A549 (cell line): Measurements from ENCODE around the gene PPP2R2D. TPM values are rescaled to one million over a fixed set of nuclear protein-coding genes. Genes with fewer than 3 reads are reported as not detected.

Experiments
- ATAC-seq, 2 experiments: fragments of 200-7000 bp in 1 of 2; fragments of >200 bp in 1 of 2; cut with Nextera tagmentation in 1 of 2; cut with Tn5 transposase in 1 of 2; 3 replicates each; pipeline versions ENCODE4 v1.8.0 to v1.9.1; 2018 to 2020; ENCODE audit warnings: mild to moderate bottlenecking in 1 of 2, moderate library complexity in 1 of 2
- CTCF ChIA-PET: fragments of 300-600 bp; sonication (Branson Sonifier 250); formaldehyde crosslinking; extraction: SDS; loops from one replicate; lab custom pipeline; 2021; ENCODE audit warnings: antibody characterized with exemption, inconsistent platforms; lab: Yijun Ruan, JAX
- POLR2A ChIA-PET: fragments of 350-600 bp; formaldehyde crosslinking; extraction: SDS; loops from one replicate; lab custom pipeline; 2021; ENCODE audit warnings: antibody characterized with exemption, inconsistent platforms; lab: Yijun Ruan, JAX
- DNase-seq, 2 experiments: peaks; one replicate each; pipeline versions ENCODE4 v3.0.0 to v3.0.0-alpha.2; 2011 to 2016; ENCODE audit warnings: low read depth in 1 of 2, low spot score in 1 of 2
- FAIRE-seq: peaks from 2 replicates; lab custom pipeline; 2011; peaks lifted over from hg19 to GRCh38; lab: Jason Lieb, UNC
- H3K27ac ChIP-seq, 2 experiments: fragments of >200 bp; sonication (Bioruptor Twin); formaldehyde crosslinking; 3 replicates each; pipeline ENCODE4 v1.5.1; 2016 to 2017
- H3K4me1 ChIP-seq: fragments of >200 bp; sonication (Bioruptor Twin); formaldehyde crosslinking; 3 replicates; pipeline ENCODE4 v1.6.1; 2016
- H3K4me2 ChIP-seq: fragments of >200 bp; sonication (Bioruptor Twin); formaldehyde crosslinking; 3 replicates; pipeline ENCODE4 v1.6.1; 2016
- H3K4me3 ChIP-seq: fragments of >200 bp; sonication (Bioruptor Twin); formaldehyde crosslinking; 3 replicates; pipeline ENCODE4 v1.5.1; 2016
- H3K9me3 ChIP-seq: fragments of >200 bp; sonication (Bioruptor Twin); formaldehyde crosslinking; 3 replicates; pipeline ENCODE4 v1.6.1; 2016
- EHMT2 ChIP-seq: fragments of 200-600 bp; sonication (generic); IDR thresholded peaks from 2 replicates; pipeline ENCODE4 v1.6.1; 2016; ENCODE audit warnings: antibody characterized with exemption, low read depth, mild to moderate bottlenecking, moderate library complexity
- EP300 ChIP-seq, 2 experiments: fragments of >200 bp; sonication (Bioruptor Twin); formaldehyde crosslinking; IDR thresholded peaks; 2 replicates in 1 of 2; 3 replicates in 1 of 2; pipeline ENCODE4 v1.6.1; 2016 to 2017
- HDAC2 ChIP-seq: fragments of 200-600 bp; sonication (generic); IDR thresholded peaks from 2 replicates; pipeline ENCODE4 v1.6.1; 2016
- HEYL ChIP-seq: fragments of 250-450 bp; sonication (Bioruptor Pico); IDR thresholded peaks from 2 replicates; pipeline ENCODE4 v1.8.0; 2021; ENCODE audit warnings: mild to moderate bottlenecking, moderate library complexity
- HOXB5 ChIP-seq: fragments of 250-450 bp; sonication (Bioruptor Pico); IDR thresholded peaks from 2 replicates; pipeline ENCODE4 v1.5.0; 2020; ENCODE audit warnings: mild to moderate bottlenecking, moderate library complexity
- KDM1A ChIP-seq: fragments of 200-600 bp; sonication (generic); IDR thresholded peaks from 2 replicates; pipeline ENCODE4 v1.6.1; 2016; ENCODE audit warnings: low read depth, mild to moderate bottlenecking
- MAFK ChIP-seq: fragments of 450-650 bp; IDR thresholded peaks from 2 replicates; pipeline ENCODE4 v1.6.1; 2014; ENCODE audit not compliant: partially characterized antibody
- MAZ ChIP-seq: fragments of 150-350 bp; IDR thresholded peaks from 2 replicates; pipeline ENCODE4 v1.6.1; 2014; ENCODE audit warnings: antibody characterized with exemption, low read depth, low read length, borderline replicate concordance
- MYC ChIP-seq: IDR thresholded peaks from 2 replicates; pipeline ENCODE4 v1.6.1; 2012; ENCODE audit warnings: mild to moderate bottlenecking, inconsistent platforms, low read length, improper control_type of control experiment, borderline replicate concordance
- NPAS2 ChIP-seq: fragments of 250-450 bp; sonication (Bioruptor Pico); IDR thresholded peaks from 2 replicates; pipeline ENCODE4 v1.8.0; 2022; ENCODE audit warnings: mild to moderate bottlenecking, moderate library complexity, borderline replicate concordance
- PHF8 ChIP-seq: fragments of 200-600 bp; sonication (generic); IDR thresholded peaks from 2 replicates; pipeline ENCODE4 v1.6.1; 2016; ENCODE audit warnings: low read depth, mild to moderate bottlenecking, antibody characterized with exemption, moderate library complexity, borderline replicate concordance
- POLR2AphosphoS2 ChIP-seq: conservative IDR thresholded peaks from 2 replicates; pipeline ENCODE4 v1.6.1; 2012; ENCODE audit warnings: low read length, improper control_type of control experiment, inconsistent platforms
- RCOR1 ChIP-seq: fragments of 150-350 bp; IDR thresholded peaks from 2 replicates; pipeline ENCODE4 v1.6.1; 2014; ENCODE audit warnings: antibody characterized with exemption, low read length, low read depth
- RNF2 ChIP-seq: fragments of 200-600 bp; sonication (generic); IDR thresholded peaks from 2 replicates; pipeline ENCODE4 v1.6.1; 2016; ENCODE audit warnings: low read depth, mild to moderate bottlenecking, antibody characterized with exemption, moderate library complexity, borderline replicate concordance
- SREBF2 ChIP-seq: fragments of 450-650 bp; IDR thresholded peaks from 2 replicates; pipeline ENCODE4 v1.6.1; 2014; ENCODE audit warnings: mild to moderate bottlenecking, moderate library complexity
- TP53 ChIP-seq: fragments of 250-450 bp; sonication (Bioruptor Pico); IDR thresholded peaks from 2 replicates; pipeline ENCODE4 v1.5.0; 2021; ENCODE audit warnings: mild to moderate bottlenecking, moderate library complexity
- ZC3H11A ChIP-seq: fragments of 450-650 bp; IDR thresholded peaks from 2 replicates; pipeline ENCODE4 v1.6.1; 2014; ENCODE audit warnings: antibody characterized with exemption, mild to moderate bottlenecking
- ZFP36 ChIP-seq: fragments of 450-650 bp; IDR thresholded peaks from 2 replicates; pipeline ENCODE4 v1.6.1; 2014; ENCODE audit warnings: borderline replicate concordance; ENCODE audit not compliant: partially characterized antibody
- ZNF302 ChIP-seq: fragments of 250-450 bp; sonication (Bioruptor Pico); IDR thresholded peaks from 2 replicates; pipeline ENCODE4 v1.9.0; 2021; ENCODE audit warnings: inconsistent platforms, mild to moderate bottlenecking, moderate library complexity
- ZSCAN20 ChIP-seq: fragments of 250-450 bp; sonication (Bioruptor Pico); IDR thresholded peaks from 2 replicates; pipeline ENCODE4 v1.8.0; 2022; ENCODE audit warnings: mild to moderate bottlenecking, moderate library complexity
- WGBS: methylation state at CpG from one replicate; pipeline ENCODE4 v1.1.6; 2017; ENCODE audit errors: missing lambda C conversion rate; 5-methylcytosine and 5-hydroxymethylcytosine counted together
- polyA plus RNA-seq, 4 experiments: library from polyadenylated mRNA; depleted of rRNA in 3 of 4; stranded (reverse); fragments of >200 nt; fragmentation: RNase III in 1 of 4; extraction: RNeasy Plus Mini Kit Qiagen cat#74134 plus additional on column Dnase treatment in 1 of 4; gene quantifications; 2 replicates in 3 of 4; 3 replicates in 1 of 4; pipeline ENCODE4 v1.2.3, GENCODE V29; 2011 to 2017
- TF ChIP-seq, protein P1 (sequence below): fragments of >200 bp; sonication (Bioruptor Twin); formaldehyde crosslinking; IDR thresholded peaks from 3 replicates; pipeline ENCODE4 v1.5.1; 2016
- TF ChIP-seq, protein P2 (sequence below): IDR thresholded peaks from 2 replicates; pipeline ENCODE4 v1.6.1; 2012
- TF ChIP-seq, protein P3 (sequence below): IDR thresholded peaks from 2 replicates; pipeline ENCODE4 v1.6.1; 2012; ENCODE audit warnings: low read depth, borderline replicate concordance

Gene PPP2R2D
- polyA plus RNA-seq, 2 of the 4 experiments (the other 2 are of a cell fraction): 23.9 to 36.0 TPM

DNA sequence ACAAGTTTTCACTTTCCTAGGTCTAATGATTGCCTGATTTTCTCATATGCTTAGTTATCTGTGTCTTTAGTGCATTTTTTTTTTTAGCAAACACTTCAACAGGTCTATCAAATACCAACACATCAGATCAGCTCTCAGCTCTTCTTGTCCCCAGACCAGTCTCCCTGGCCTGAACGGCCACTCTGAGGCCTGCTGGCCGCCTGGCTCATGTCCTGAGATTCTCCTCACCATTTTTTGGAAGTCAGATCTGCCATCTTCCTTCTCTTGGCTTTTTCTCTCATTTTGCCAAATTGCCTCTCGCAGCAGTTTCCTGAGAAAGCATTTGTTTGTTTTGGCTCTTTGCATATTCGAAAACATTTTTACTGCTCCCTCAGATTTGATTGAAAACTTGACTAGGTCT, 29.3 kb downstream of the PPP2R2D start:
- whole genome bisulfite sequencing: 91% methylated on average over 4 of the region's 4 CpGs
- H3K27ac ChIP-seq: no peak overlapping the region
- POLR2A ChIA-PET: no interaction called here
- TF ChIP-seq ZC3H11A (no peak), HEYL (CRISPR knock-in tag) (no peak), RNF2 (no peak), HOXB5 (no peak), PHF8 (no peak), MAFK (no peak), RCOR1 (no peak), MYC (no peak), EHMT2 (no peak)
- TF ChIP-seq, protein P1, sequence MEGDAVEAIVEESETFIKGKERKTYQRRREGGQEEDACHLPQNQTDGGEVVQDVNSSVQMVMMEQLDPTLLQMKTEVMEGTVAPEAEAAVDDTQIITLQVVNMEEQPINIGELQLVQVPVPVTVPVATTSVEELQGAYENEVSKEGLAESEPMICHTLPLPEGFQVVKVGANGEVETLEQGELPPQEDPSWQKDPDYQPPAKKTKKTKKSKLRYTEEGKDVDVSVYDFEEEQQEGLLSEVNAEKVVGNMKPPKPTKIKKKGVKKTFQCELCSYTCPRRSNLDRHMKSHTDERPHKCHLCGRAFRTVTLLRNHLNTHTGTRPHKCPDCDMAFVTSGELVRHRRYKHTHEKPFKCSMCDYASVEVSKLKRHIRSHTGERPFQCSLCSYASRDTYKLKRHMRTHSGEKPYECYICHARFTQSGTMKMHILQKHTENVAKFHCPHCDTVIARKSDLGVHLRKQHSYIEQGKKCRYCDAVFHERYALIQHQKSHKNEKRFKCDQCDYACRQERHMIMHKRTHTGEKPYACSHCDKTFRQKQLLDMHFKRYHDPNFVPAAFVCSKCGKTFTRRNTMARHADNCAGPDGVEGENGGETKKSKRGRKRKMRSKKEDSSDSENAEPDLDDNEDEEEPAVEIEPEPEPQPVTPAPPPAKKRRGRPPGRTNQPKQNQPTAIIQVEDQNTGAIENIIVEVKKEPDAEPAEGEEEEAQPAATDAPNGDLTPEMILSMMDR: no peak
- no peak overlapping the region for H3K4me3 ChIP-seq
- FAIRE-seq (no peak), ATAC-seq (no peak), DNase-seq (no peak)
- peaks cover 19% of the 10 kb centered on the region for H3K4me1 ChIP-seq
- peaks cover 5% of the 10 kb centered on the region; the same call in 1 of the 3 replicates for H3K9me3 ChIP-seq
- CTCF ChIA-PET: interaction anchor here (0.9 kb wide), 1 partner anchor 36 kb away, joined by 3 read pairs; no protein-coding TSS in a partner anchor
- no peak overlapping the region for H3K4me2 ChIP-seq

DNA sequence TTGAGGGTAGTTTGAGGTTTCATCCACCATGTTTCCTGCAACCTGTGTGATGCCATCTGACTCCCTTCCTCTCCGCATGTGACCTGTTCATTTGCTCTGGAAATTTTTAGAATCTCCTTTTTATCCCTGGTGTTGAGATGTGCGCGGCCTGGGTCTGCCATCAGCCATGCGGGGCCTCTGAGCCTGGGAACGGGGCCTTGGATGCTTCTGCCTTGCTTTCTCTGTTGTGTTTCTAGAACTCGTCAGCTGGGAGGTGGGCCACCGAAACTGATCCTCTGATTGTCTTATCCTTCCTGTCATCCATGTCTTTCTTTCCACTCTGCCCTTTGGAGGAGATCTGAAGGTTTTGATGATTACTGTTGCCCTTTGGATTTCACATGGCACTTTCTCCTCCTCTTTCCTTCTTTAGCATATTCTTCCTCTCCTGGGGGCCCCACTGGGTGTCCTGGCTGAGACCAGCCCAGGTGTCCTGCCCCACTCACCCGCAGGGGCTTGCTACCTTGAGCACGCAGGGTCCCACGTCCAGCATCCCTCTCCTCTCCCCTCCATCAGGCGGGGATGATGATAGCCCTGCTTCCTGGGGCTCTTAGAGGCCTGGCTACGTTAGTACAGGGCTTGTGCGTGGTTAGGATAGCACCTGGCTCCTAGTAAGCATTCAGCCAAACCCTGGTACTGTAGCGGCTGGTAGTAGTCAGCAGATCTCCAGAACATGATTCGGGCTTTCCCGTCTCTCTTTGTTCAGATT, 29.9 kb downstream of the PPP2R2D start:
- 95% methylated on average over 16 of the region's 16 CpGs for WGBS
- DNase-seq (no peak), FAIRE-seq (no peak), ATAC-seq (no peak)
- H3K4me3 ChIP-seq: no peak overlapping the region
- no peak overlapping the region for H3K4me2 ChIP-seq
- POLR2A ChIA-PET: no interaction called here
- TF ChIP-seq EP300 (IDR thresholded peaks at IDR 0.05) (no peak), ZSCAN20 (no peak), RCOR1 (no peak), MAZ (no peak), KDM1A (no peak), POLR2AphosphoS2 (no peak), MYC (no peak), TP53 (CRISPR knock-in tag) (no peak), NPAS2 (CRISPR knock-in tag) (no peak), ZFP36 (no peak), MAFK (no peak), HDAC2 (no peak), RNF2 (no peak), ZNF302 (no peak), SREBF2 (no peak)
- TF ChIP-seq, protein P2, sequence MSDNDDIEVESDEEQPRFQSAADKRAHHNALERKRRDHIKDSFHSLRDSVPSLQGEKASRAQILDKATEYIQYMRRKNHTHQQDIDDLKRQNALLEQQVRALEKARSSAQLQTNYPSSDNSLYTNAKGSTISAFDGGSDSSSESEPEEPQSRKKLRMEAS: no peak
- TF ChIP-seq, protein P3, sequence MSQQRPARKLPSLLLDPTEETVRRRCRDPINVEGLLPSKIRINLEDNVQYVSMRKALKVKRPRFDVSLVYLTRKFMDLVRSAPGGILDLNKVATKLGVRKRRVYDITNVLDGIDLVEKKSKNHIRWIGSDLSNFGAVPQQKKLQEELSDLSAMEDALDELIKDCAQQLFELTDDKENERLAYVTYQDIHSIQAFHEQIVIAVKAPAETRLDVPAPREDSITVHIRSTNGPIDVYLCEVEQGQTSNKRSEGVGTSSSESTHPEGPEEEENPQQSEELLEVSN: no peak
- no peak overlapping the region for H3K27ac ChIP-seq
- CTCF ChIA-PET: no interaction called here
- H3K9me3 ChIP-seq: no peaks in the 10 kb centered on the region
- peaks cover 19% of the 10 kb centered on the region for H3K4me1 ChIP-seq
